ENCODE data around the gene SRD5A3. TPM values are rescaled to one million over a fixed set of nuclear protein-coding genes. Genes with fewer than 3 reads are reported as not detected.

Gene SRD5A3
- total and polyA plus RNA-seq, 8 donors = 1.8 to 13.0 (median 9.3) TPM; not detected in 1

GRCh38 chr4:55410431-55410830 is 64.4 kb downstream of the SRD5A3 start:
- H3K27me3 ChIP-seq = no peaks in the 10 kb centered on the region
- DNase-seq = no peak
- H3K36me3 ChIP-seq = peaks cover 6 to 68% (median 55%) of the 10 kb centered on the region in 4 donors
- H3K4me3 ChIP-seq = no peak overlapping the region
- H3K9me3 ChIP-seq = no peaks in the 10 kb centered on the region
- no peak for TF ChIP-seq CTCF (IDR thresholded peaks at IDR 0.05)
- no peak for TF ChIP-seq POLR2A (IDR thresholded peaks at IDR 0.05)
- TF ChIP-seq EP300 (IDR thresholded peaks at IDR 0.05) = no peak
- no peak for TF ChIP-seq POLR2AphosphoS5 (IDR thresholded peaks at IDR 0.05)
- intact Hi-C loops (cut with DNase I; ENCODE audit: low total_unique reads) = no loop called here
- 85 to 97% (median 86%) methylated on average over 8 of the region's 8 CpGs for WGBS, 5 donors
- no peak overlapping the region for H3K27ac ChIP-seq
- H3K4me1 ChIP-seq = peaks cover 0 to 53% (median 29%) of the 10 kb centered on the region in 4 donors

GRCh38 chr4:55411621-55412020 is 65.6 kb downstream of the SRD5A3 start:
- Histone ChIP-seq H3K27ac (no peak overlapping the region), H3K4me1 (peaks cover 0 to 41% (median 25%) of the 10 kb centered on the region in 4 donors), H3K4me3 (no peak overlapping the region), H3K9me3 (no peaks in the 10 kb centered on the region), H3K36me3 (peaks cover 3 to 68% (median 55%) of the 10 kb centered on the region in 4 donors), H3K27me3 (no peaks in the 10 kb centered on the region)
- no peak for DNase-seq
- intact Hi-C loops (cut with DNase I; ENCODE audit: low total_unique reads) = no loop called here
- WGBS, 5 donors = 89 to 93% (median 91%) methylated on average over 6 of the region's 6 CpGs
- TF ChIP-seq POLR2A (IDR thresholded peaks at IDR 0.05) = no peak
- TF ChIP-seq EP300 (IDR thresholded peaks at IDR 0.05) = no peak
- no peak for TF ChIP-seq CTCF (IDR thresholded peaks at IDR 0.05)
- TF ChIP-seq POLR2AphosphoS5 (IDR thresholded peaks at IDR 0.05) = no peak

GRCh38 chr4:55416176-55416575 is 70.1 kb downstream of the SRD5A3 start:
- Histone ChIP-seq H3K4me3 (no peak overlapping the region), H3K36me3 (peaks cover 35 to 97% (median 88%) of the 10 kb centered on the region in 4 donors), H3K27ac (no peak overlapping the region), H3K27me3 (no peaks in the 10 kb centered on the region), H3K4me1 (peaks cover 0 to 6% (median 0%) of the 10 kb centered on the region in 4 donors), H3K9me3 (no peaks in the 10 kb centered on the region)
- intact Hi-C loops (cut with DNase I; ENCODE audit: low total_unique reads) = no loop called here
- no peak for TF ChIP-seq CTCF (IDR thresholded peaks at IDR 0.05)
- no peak for TF ChIP-seq EP300 (IDR thresholded peaks at IDR 0.05)
- no peak for TF ChIP-seq POLR2A (IDR thresholded peaks at IDR 0.05)
- TF ChIP-seq POLR2AphosphoS5 (IDR thresholded peaks at IDR 0.05) = no peak
- 84 to 91% (median 89%) methylated on average over 3 of the region's 3 CpGs for whole genome bisulfite sequencing, 5 donors
- no peak for DNase-seq

Small RNA genes lying within 50 kb of the gene (small RNA-seq; reads per million reads assigned to genes)
- gene RF00019 = 0 reads per million in 4 donors

Other genes with a start within 250 kb of the SRD5A3 start
- gene KDR, start 220.6 kb upstream of the SRD5A3 start, total RNA-seq = 10 to 100 TPM in 3 of 5 donors, 1 to 10 TPM in 2; 8.0 to 32.3 (median 17.1) TPM
- gene KDR, start 220.6 kb upstream of the SRD5A3 start, polyA plus RNA-seq = 1 to 10 TPM; 1.1 to 1.7 (median 1.7) TPM
- gene TMEM165, start 49.7 kb downstream of the SRD5A3 start, total RNA-seq = 100 to 1,000 TPM in 4 of 5 donors, 10 to 100 TPM in 1; 21.6 to 365 (median 206) TPM
- gene TMEM165, start 49.7 kb downstream of the SRD5A3 start, polyA plus RNA-seq = 10 to 100 TPM; 23.2 to 48.0 (median 27.8) TPM
- 100 to 1,000 TPM in 1 of 5 donors, 10 to 100 TPM in 3, 1 to 10 TPM in 1; 3.2 to 123 (median 34.4) TPM for gene CLOCK, start 200.7 kb downstream of the SRD5A3 start, total RNA-seq
- 1 to 10 TPM; 4.9 to 9.2 (median 7.4) TPM for gene CLOCK, start 200.7 kb downstream of the SRD5A3 start, polyA plus RNA-seq
- gene PDCL2, start 246.0 kb downstream of the SRD5A3 start, total RNA-seq = not detected
- gene PDCL2, start 246.0 kb downstream of the SRD5A3 start, polyA plus RNA-seq = under 1 TPM in 1 of 3 donors, not detected in 2; 0.45 TPM

Measured in stomach (tissue), 9 donors.